H1 (cell line): ENCODE measurements around the gene CAPN14. TPM values are rescaled to one million over a fixed set of nuclear protein-coding genes. Genes with fewer than 3 reads are reported as not detected.

Source experiments
- CTCF ChIA-PET: fragments of 300-600 bp; sonication (Branson Sonifier 250); formaldehyde crosslinking; loops from one replicate; lab custom pipeline; 2021; ENCODE audit not compliant: partially characterized antibody; lab: Charles Lee
- POLR2A ChIA-PET: fragments of 300-600 bp; sonication (Branson Sonifier 250); formaldehyde crosslinking; loops from one replicate; lab custom pipeline; 2021; ENCODE audit warnings: inconsistent platforms; ENCODE audit not compliant: partially characterized antibody; lab: Charles Lee
- DNase-seq, 2 experiments: peaks; one replicate each; pipeline versions ENCODE4 v3.0.0 to v3.0.0-alpha.2; 2010 to 2022; ENCODE audit warnings: low spot score in 2 of 2, low read depth in 1 of 2, mixed read lengths in 1 of 2
- FAIRE-seq: peaks from 2 replicates; lab custom pipeline; 2011; peaks lifted over from hg19 to GRCh38; lab: Jason Lieb, UNC
- H2AFZ ChIP-seq: 2 replicates; pipeline ENCODE4 v1.8.1; 2012; ENCODE audit warnings: low read length, inconsistent platforms
- H2AK5ac ChIP-seq: 2 replicates; pipeline ENCODE4 v1.6.1; 2013; ENCODE audit warnings: low read depth, low read length
- H2BK120ac ChIP-seq: replicated peaks from 2 replicates; pipeline ENCODE3; 2013; ENCODE audit warnings: low read depth, low read length, inconsistent platforms
- H2BK12ac ChIP-seq: 2 replicates; pipeline ENCODE4 v1.6.1; 2013; ENCODE audit warnings: low read depth, low read length
- H2BK15ac ChIP-seq: 2 replicates; pipeline ENCODE4 v1.6.1; 2013; ENCODE audit warnings: low read length
- H2BK20ac ChIP-seq: 2 replicates; pipeline ENCODE4 v1.6.1; 2013; ENCODE audit warnings: low read length
- H2BK5ac ChIP-seq: 2 replicates; pipeline ENCODE4 v1.6.1; 2013; ENCODE audit warnings: low read depth, low read length
- H3K14ac ChIP-seq: 2 replicates; pipeline ENCODE4 v1.6.1; 2013; ENCODE audit warnings: inconsistent platforms; ENCODE audit not compliant: insufficient read length
- H3K18ac ChIP-seq: 2 replicates; pipeline ENCODE4 v1.6.1; 2013; ENCODE audit warnings: low read length; ENCODE audit errors: extremely low read depth
- H3K23ac ChIP-seq: 2 replicates; pipeline ENCODE4 v1.6.1; 2013; ENCODE audit warnings: inconsistent platforms; ENCODE audit not compliant: insufficient read length
- H3K23me2 ChIP-seq: 2 replicates; pipeline ENCODE4 v1.6.1; 2013; ENCODE audit warnings: low read depth, low read length
- H3K27ac ChIP-seq: 2 replicates; pipeline ENCODE4 v1.6.1; 2011; ENCODE audit warnings: low read depth, low read length, inconsistent platforms
- H3K27me3 ChIP-seq, 4 experiments: replicated peaks in 1 of 4; 1 replicate in 1 of 4; 2 replicates in 3 of 4; pipeline versions ENCODE4 v1.6.1 to v1.8.1; 2011 to 2013; ENCODE audit warnings: low read length in 3 of 4, mild to moderate bottlenecking in 3 of 4, inconsistent platforms in 2 of 4, mixed read lengths in 2 of 4, moderate library complexity in 1 of 4; ENCODE audit not compliant: control insufficient read depth in 3 of 4, insufficient read depth in 3 of 4; ENCODE audit errors: extremely low read depth in 1 of 4
- H3K36me3 ChIP-seq, 4 experiments: 2 replicates each; pipeline versions ENCODE4 v1.6.1 to v1.8.1; 2011 to 2013; ENCODE audit warnings: mild to moderate bottlenecking in 4 of 4, low read length in 3 of 4, moderate library complexity in 2 of 4, control low read depth in 1 of 4, inconsistent platforms in 1 of 4; ENCODE audit not compliant: insufficient read depth in 4 of 4, control insufficient read depth in 2 of 4
- H3K4ac ChIP-seq: replicated peaks from 2 replicates; pipeline ENCODE3; 2013; ENCODE audit warnings: low read length, low read depth, mixed read lengths, inconsistent platforms; ENCODE audit not compliant: insufficient read length
- H3K4me1 ChIP-seq, 4 experiments: replicated peaks in 1 of 4; 1 replicate in 1 of 4; 2 replicates in 3 of 4; pipeline versions ENCODE4 v1.6.1 to v1.8.1; 2011 to 2013; ENCODE audit warnings: low read length in 3 of 4, inconsistent platforms in 2 of 4, mixed read lengths in 1 of 4; ENCODE audit not compliant: insufficient read depth in 4 of 4, control insufficient read depth in 3 of 4
- H3K4me2 ChIP-seq, 2 experiments: 2 replicates each; pipeline versions ENCODE4 v1.6.1 to v1.8.1; 2011 to 2013; ENCODE audit warnings: low read depth in 2 of 2, low read length in 2 of 2, control low read depth in 1 of 2, inconsistent platforms in 1 of 2, mild to moderate bottlenecking in 1 of 2; ENCODE audit not compliant: insufficient read depth in 1 of 2
- H3K4me3 ChIP-seq, 4 experiments: fragments of 200-600, 300-600 bp in 1 of 4; sonication (generic), shearing (Covaris generic), sonication (Bioruptor Twin) in 1 of 4; 2 replicates each; pipeline versions ENCODE4 v1.5.1 to v1.8.1; 2011 to 2016; ENCODE audit warnings: low read length in 4 of 4, low read depth in 3 of 4, control low read depth in 2 of 4, inconsistent platforms in 2 of 4, mild to moderate bottlenecking in 2 of 4, mixed read lengths in 1 of 4, moderate library complexity in 1 of 4; ENCODE audit not compliant: insufficient read depth in 2 of 4; ENCODE audit errors: extremely low read depth in 1 of 4
- H3K56ac ChIP-seq: replicated peaks from 2 replicates; pipeline ENCODE3; 2013; ENCODE audit warnings: low read depth, mild to moderate bottlenecking, mixed read lengths, low read length, inconsistent platforms; ENCODE audit not compliant: insufficient read length
- H3K79me1 ChIP-seq: 2 replicates; pipeline ENCODE4 v1.6.1; 2013; ENCODE audit warnings: low read depth, low read length, control low read depth
- H3K79me2 ChIP-seq, 2 experiments: 2 replicates each; pipeline versions ENCODE4 v1.6.1 to v1.8.1; 2012 to 2013; ENCODE audit warnings: low read length in 2 of 2, mild to moderate bottlenecking in 2 of 2, inconsistent platforms in 1 of 2; ENCODE audit not compliant: insufficient read depth in 2 of 2, control insufficient read depth in 1 of 2
- H3K9ac ChIP-seq, 4 experiments: replicated peaks in 1 of 4; 1 replicate in 1 of 4; 2 replicates in 3 of 4; pipeline versions ENCODE4 v1.6.1 to v1.8.1; 2011 to 2013; ENCODE audit warnings: low read depth in 3 of 4, low read length in 3 of 4, control low read depth in 2 of 4, mild to moderate bottlenecking in 2 of 4, moderate library complexity in 2 of 4, inconsistent platforms in 1 of 4; ENCODE audit errors: extremely low read depth in 1 of 4
- H3K9me3 ChIP-seq, 2 experiments: 2 replicates each; pipeline versions ENCODE4 v1.6.1 to v1.8.1; 2012 to 2013; ENCODE audit warnings: mild to moderate bottlenecking in 2 of 2, moderate library complexity in 2 of 2, control low read depth in 1 of 2, inconsistent platforms in 1 of 2, low read depth in 1 of 2, low read length in 1 of 2, mixed read lengths in 1 of 2; ENCODE audit not compliant: insufficient read depth in 2 of 2
- H4K20me1 ChIP-seq, 2 experiments: replicated peaks in 1 of 2; 2 replicates each; pipeline versions ENCODE3 to v1.8.1; 2011 to 2013; ENCODE audit warnings: inconsistent platforms in 2 of 2, low read length in 2 of 2, mild to moderate bottlenecking in 1 of 2; ENCODE audit not compliant: insufficient read depth in 2 of 2, control insufficient read depth in 1 of 2
- H4K5ac ChIP-seq: 2 replicates; pipeline ENCODE4 v1.6.1; 2013; ENCODE audit warnings: low read length, low read depth, mixed read lengths, inconsistent platforms; ENCODE audit not compliant: insufficient read length
- H4K8ac ChIP-seq: 2 replicates; pipeline ENCODE4 v1.8.0; 2013; ENCODE audit warnings: mild to moderate bottlenecking, moderate library complexity, low read length, inconsistent platforms; ENCODE audit not compliant: insufficient read depth; ENCODE audit errors: extremely low read depth
- H4K91ac ChIP-seq: replicated peaks from 2 replicates; pipeline ENCODE3; 2013; ENCODE audit warnings: low read length, mixed read lengths, inconsistent platforms; ENCODE audit not compliant: insufficient read length
- WGBS, 2 experiments: shearing (Covaris generic) in 1 of 2; methylation state at CpG; one replicate each; pipeline versions ENCODE4 v1.1.6 to v1.1.7; 2013 to 2015; ENCODE audit warnings: low lambda C conversion rate in 2 of 2, mixed read lengths in 2 of 2, inconsistent platforms in 1 of 2, low coverage in 1 of 2, missing lambda C conversion rate in 1 of 2; ENCODE audit not compliant: insufficient replicate concordance in 2 of 2, insufficient coverage in 1 of 2, insufficient read length in 1 of 2; ENCODE audit errors: extremely low coverage in 1 of 2, missing lambda C conversion rate in 1 of 2; 5-methylcytosine and 5-hydroxymethylcytosine counted together
- polyA plus RNA-seq, 7 experiments: library from polyadenylated mRNA; depleted of rRNA in 3 of 7; stranded (reverse) in 5 of 7; unstranded in 2 of 7; fragments of >200 nt in 5 of 7; fragments of 200-250 nt in 2 of 7; gene quantifications; 1 replicate in 5 of 7; 2 replicates in 1 of 7; 4 replicates in 1 of 7; pipeline versions ENCODE4 v1.2.1 to v1.2.3, GENCODE V29; 2011 to 2013; ENCODE audit warnings: missing spikeins in 2 of 7, mixed read lengths in 2 of 7
- total RNA-seq: library from RNA; stranded (reverse); fragmentation: NEBNext Ultra II Directional; extraction: Animal tissue kit (Norgen Biotek cat#: 25700); gene quantifications from 2 replicates; pipeline ENCODE4 v1.2.1, GENCODE V29; 2021

The CAPN14 gene
- total and polyA plus RNA-seq, 2 of the 8 experiments (the other 6 are each of a cell fraction or from before 2014, with no cell fraction given), result 0.07 TPM; not detected in 1

GRCh38 chr2:31151501-31151900 lies 65.8 kb downstream of the CAPN14 start:
- Histone ChIP-seq H3K79me2 (no peaks in the 10 kb centered on the region), H3K79me1 (no peaks in the 10 kb centered on the region), H3K9ac (no peak overlapping the region), H3K14ac (no peak overlapping the region), H3K4me1 (no peaks in the 10 kb centered on the region), H3K23me2 (no peaks in the 10 kb centered on the region), H2AK5ac (no peak overlapping the region), H2AFZ (no peak overlapping the region), H3K4me2 (no peak overlapping the region), H2BK12ac (no peak overlapping the region), H3K27ac (no peak overlapping the region), H3K4ac (no peak overlapping the region), H3K9me3 (no peaks in the 10 kb centered on the region; a peak in 1 of 4 replicates), H3K36me3 (no peaks in the 10 kb centered on the region), H4K8ac (no peak overlapping the region), H2BK5ac (no peak overlapping the region), H3K23ac (no peak overlapping the region), H4K91ac (no peak overlapping the region), H3K27me3 (no peaks in the 10 kb centered on the region; a peak in 2 of 7 replicates), H2BK20ac (no peak overlapping the region), H2BK120ac (no peak overlapping the region), H3K18ac (no peak overlapping the region), H2BK15ac (no peak overlapping the region), H3K4me3 (no peak overlapping the region), H4K5ac (no peak overlapping the region), H3K56ac (no peak overlapping the region), H4K20me1 (no peaks in the 10 kb centered on the region)
- CTCF ChIA-PET, result interaction anchor here (0.6 to 6.1 kb wide), 21 partner anchors 9 to 440 kb away, joined by 3 to 91 read pairs (median 5); partner anchors contain the start of gene GALNT14
- FAIRE-seq, result no peak
- POLR2A ChIA-PET, result no interaction called here
- WGBS, 2 experiments, result 89% methylated on average over 6 of the region's 6 CpGs; no CpG with 5 or more reads in 1 of the 2 experiments
- DNase-seq, result no peak
